ENCODE results near the gene MRPL23. TPM values are rescaled to one million over a fixed set of nuclear protein-coding genes. Genes with fewer than 3 reads are reported as not detected.

MRPL23 gene
- total and polyA plus RNA-seq, 2 of the 8 experiments (the other 6 are each of a cell fraction or from before 2014, with no cell fraction given) = 86.4 to 244 TPM

- no peak for TF ChIP-seq CTCF (IDR thresholded peaks at IDR 0.05; ENCODE audit: control extremely low read depth in 1 of 3, insufficient read depth in 1 of 3, low read depth in 1 of 3, low read length in 3 of 3)
- TF ChIP-seq RXRA (IDR thresholded peaks at IDR 0.05; ENCODE audit: insufficient read depth, low read depth, low read length) = no peak
- TF ChIP-seq EGR1 (IDR thresholded peaks at IDR 0.05; ENCODE audit: borderline replicate concordance, low read depth, low read length) = no peak
- no peak for TF ChIP-seq RFX5 (IDR thresholded peaks at IDR 0.05; ENCODE audit: borderline replicate concordance, low read depth, low read length)
Measured at GRCh38 chr11:1924646-1925372, 22.3 kb upstream of the MRPL23 start (continued).

All from H1 (cell line).